Measurements from ENCODE around the gene PSMD11. TPM values are rescaled to one million over a fixed set of nuclear protein-coding genes. Genes with fewer than 3 reads are reported as not detected.
A peak's percentile ranks its signal among the peaks of the same experiment; 100 is the strongest.

PSMD11 gene
- polyA plus RNA-seq, 1 of the 3 experiments (the other 2 are of a cell fraction) = 63.1 TPM

DNA sequence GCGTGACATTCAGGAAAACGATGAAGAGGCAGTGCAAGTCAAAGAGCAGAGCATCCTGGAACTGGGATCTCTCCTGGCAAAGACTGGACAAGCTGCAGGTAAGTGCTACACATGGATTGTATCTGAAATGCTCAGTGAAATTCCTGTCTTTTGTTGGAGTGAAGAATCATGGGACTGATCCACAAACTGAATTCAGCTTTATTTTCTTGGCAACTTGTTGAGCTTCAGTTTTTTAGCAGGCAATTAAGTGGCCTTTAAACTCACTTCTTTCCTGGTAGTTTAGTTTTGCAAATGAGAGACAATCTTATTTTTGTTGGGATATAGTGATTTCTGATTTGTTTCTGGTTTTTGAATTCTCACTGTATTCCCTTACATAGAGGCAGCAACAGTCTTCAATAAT, 2.6 kb downstream of the PSMD11 start:
- H3K9me3 ChIP-seq = no peaks in the 10 kb centered on the region
- peak overlapping the region; percentile 95; the same call in 1 of the 2 replicates for H3K4me2 ChIP-seq
- TF ChIP-seq GATA2 (CRISPR knock-in tag; IDR thresholded peaks at IDR 0.05) (no peak), PBX3 (IDR thresholded peaks at IDR 0.05) (no peak), NFIC (IDR thresholded peaks at IDR 0.05; ENCODE audit: borderline replicate concordance) (no peak)
- peaks cover 14% of the 10 kb centered on the region in 2 experiments; a peak in 3 of 4 replicates for H3K4me1 ChIP-seq (ENCODE audit: control insufficient read depth in 1 of 2, insufficient read depth in 2 of 2, low read depth in 1 of 2, low read length in 1 of 2)
- H3K9ac ChIP-seq = no peak overlapping the region; the same call in 1 of the 2 replicates
- H4K20me1 ChIP-seq (ENCODE audit: insufficient read depth) = peaks cover 47% of the 10 kb centered on the region
- H3K27ac ChIP-seq (ENCODE audit: low read depth in 2 of 2, low read length in 1 of 2) = no peak overlapping the region
- H3K27me3 ChIP-seq (ENCODE audit: insufficient read depth) = no peaks in the 10 kb centered on the region
- no peak overlapping the region for H2AFZ ChIP-seq (ENCODE audit: low read depth)
- H3K79me2 ChIP-seq (ENCODE audit: insufficient read depth) = peaks cover 76% of the 10 kb centered on the region
- 98% methylated on average over 2 of the region's 2 CpGs for WGBS (ENCODE audit: low lambda C conversion rate)
- ChIA-PET POLR2A (no interaction called here), CTCF (interaction anchor here (0.9 to 4.8 kb wide), 2 partner anchors 17 to 430 kb away, joined by 3 to 56 read pairs; partner anchors contain the start of gene MYO1D)
- DNase-seq = no peak
- peaks cover 36 to 49% of the 10 kb centered on the region in 2 experiments for H3K36me3 ChIP-seq (replicated peaks in 1 of 2; ENCODE audit: control insufficient read depth in 1 of 2, insufficient read depth in 2 of 2, low read length in 1 of 2)
- H3K9me2 ChIP-seq = no peaks in the 10 kb centered on the region
- H3K4me3 ChIP-seq (ENCODE audit: low read depth in 2 of 2, low read length in 1 of 2) = 0 out of 4 replicates have a peak overlapping the region, but pooled peaks of 1 of the 2 experiments have one; percentile 82
- peaks cover 7% of the 10 kb centered on the region for H3F3A ChIP-seq (replicated peaks; ENCODE audit: insufficient read depth)

DNA sequence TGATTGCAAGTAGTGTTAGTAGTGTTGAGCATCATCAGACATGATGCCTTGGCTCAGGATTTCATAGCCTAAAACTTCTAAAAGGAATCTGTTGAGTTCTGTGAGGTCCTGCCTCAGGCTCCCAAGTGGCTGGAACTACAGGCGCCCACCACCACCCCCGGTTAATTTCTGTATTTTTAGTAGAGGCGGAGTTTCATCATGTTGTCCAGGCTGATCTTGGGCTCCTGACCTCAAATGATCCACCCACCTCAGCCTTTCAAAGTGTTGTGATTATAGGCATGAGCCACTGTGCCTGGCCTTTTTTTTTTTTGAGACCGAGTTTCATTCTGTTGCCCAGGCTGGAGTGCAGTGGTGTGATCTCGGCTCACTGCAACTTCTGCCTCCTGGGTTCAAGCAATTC, 5.7 kb downstream of the PSMD11 start:
- no peaks in the 10 kb centered on the region for H3K9me3 ChIP-seq
- peaks cover 7% of the 10 kb centered on the region for H3F3A ChIP-seq (replicated peaks; ENCODE audit: insufficient read depth)
- H2AFZ ChIP-seq (ENCODE audit: low read depth) = no peak overlapping the region
- H3K79me2 ChIP-seq (ENCODE audit: insufficient read depth) = peaks cover 100% of the 10 kb centered on the region
- DNase-seq = no peak
- no peak overlapping the region for H3K27ac ChIP-seq (ENCODE audit: low read depth in 2 of 2, low read length in 1 of 2)
- H3K4me3 ChIP-seq (ENCODE audit: low read depth in 2 of 2, low read length in 1 of 2) = no peak overlapping the region
- peaks cover 66 to 78% of the 10 kb centered on the region in 2 experiments for H3K36me3 ChIP-seq (replicated peaks in 1 of 2; ENCODE audit: control insufficient read depth in 1 of 2, insufficient read depth in 2 of 2, low read length in 1 of 2)
- no peak overlapping the region for H3K9ac ChIP-seq
- H4K20me1 ChIP-seq (ENCODE audit: insufficient read depth) = peaks cover 61% of the 10 kb centered on the region
- WGBS (ENCODE audit: low lambda C conversion rate) = 94% methylated on average over 5 of the region's 5 CpGs
- H3K27me3 ChIP-seq (ENCODE audit: insufficient read depth) = no peaks in the 10 kb centered on the region
- H3K4me1 ChIP-seq (ENCODE audit: control insufficient read depth in 1 of 2, insufficient read depth in 2 of 2, low read depth in 1 of 2, low read length in 1 of 2) = peaks cover 14% of the 10 kb centered on the region in 2 experiments; a peak in 3 of 4 replicates
- ChIA-PET POLR2A (no interaction called here), CTCF (interaction anchor here (2.3 to 4.4 kb wide), 2 partner anchors 12 to 13 kb away, joined by 21 to 30 read pairs; no protein-coding TSS in a partner anchor)
- H3K4me2 ChIP-seq = no peak overlapping the region
- TF ChIP-seq, protein P1, sequence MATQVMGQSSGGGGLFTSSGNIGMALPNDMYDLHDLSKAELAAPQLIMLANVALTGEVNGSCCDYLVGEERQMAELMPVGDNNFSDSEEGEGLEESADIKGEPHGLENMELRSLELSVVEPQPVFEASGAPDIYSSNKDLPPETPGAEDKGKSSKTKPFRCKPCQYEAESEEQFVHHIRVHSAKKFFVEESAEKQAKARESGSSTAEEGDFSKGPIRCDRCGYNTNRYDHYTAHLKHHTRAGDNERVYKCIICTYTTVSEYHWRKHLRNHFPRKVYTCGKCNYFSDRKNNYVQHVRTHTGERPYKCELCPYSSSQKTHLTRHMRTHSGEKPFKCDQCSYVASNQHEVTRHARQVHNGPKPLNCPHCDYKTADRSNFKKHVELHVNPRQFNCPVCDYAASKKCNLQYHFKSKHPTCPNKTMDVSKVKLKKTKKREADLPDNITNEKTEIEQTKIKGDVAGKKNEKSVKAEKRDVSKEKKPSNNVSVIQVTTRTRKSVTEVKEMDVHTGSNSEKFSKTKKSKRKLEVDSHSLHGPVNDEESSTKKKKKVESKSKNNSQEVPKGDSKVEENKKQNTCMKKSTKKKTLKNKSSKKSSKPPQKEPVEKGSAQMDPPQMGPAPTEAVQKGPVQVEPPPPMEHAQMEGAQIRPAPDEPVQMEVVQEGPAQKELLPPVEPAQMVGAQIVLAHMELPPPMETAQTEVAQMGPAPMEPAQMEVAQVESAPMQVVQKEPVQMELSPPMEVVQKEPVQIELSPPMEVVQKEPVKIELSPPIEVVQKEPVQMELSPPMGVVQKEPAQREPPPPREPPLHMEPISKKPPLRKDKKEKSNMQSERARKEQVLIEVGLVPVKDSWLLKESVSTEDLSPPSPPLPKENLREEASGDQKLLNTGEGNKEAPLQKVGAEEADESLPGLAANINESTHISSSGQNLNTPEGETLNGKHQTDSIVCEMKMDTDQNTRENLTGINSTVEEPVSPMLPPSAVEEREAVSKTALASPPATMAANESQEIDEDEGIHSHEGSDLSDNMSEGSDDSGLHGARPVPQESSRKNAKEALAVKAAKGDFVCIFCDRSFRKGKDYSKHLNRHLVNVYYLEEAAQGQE (IDR thresholded peaks at IDR 0.05; ENCODE audit: low read depth, low read length) = no peak
- TF ChIP-seq GABPA (IDR thresholded peaks at IDR 0.05; ENCODE audit: low read depth) = no peak
- no peak for TF ChIP-seq TCF12 (IDR thresholded peaks at IDR 0.05)
- TF ChIP-seq FOSL2 (IDR thresholded peaks at IDR 0.05; ENCODE audit: borderline replicate concordance, low read depth) = no peak
- no peak for TF ChIP-seq RCOR1 (IDR thresholded peaks at IDR 0.05; ENCODE audit: low read length)
- TF ChIP-seq IRF3 (IDR thresholded peaks at IDR 0.05; ENCODE audit: low read depth, low read length) = no peak
- TF ChIP-seq FOXM1 (IDR thresholded peaks at IDR 0.05; ENCODE audit: low read depth) = no peak
- TF ChIP-seq, protein P2, sequence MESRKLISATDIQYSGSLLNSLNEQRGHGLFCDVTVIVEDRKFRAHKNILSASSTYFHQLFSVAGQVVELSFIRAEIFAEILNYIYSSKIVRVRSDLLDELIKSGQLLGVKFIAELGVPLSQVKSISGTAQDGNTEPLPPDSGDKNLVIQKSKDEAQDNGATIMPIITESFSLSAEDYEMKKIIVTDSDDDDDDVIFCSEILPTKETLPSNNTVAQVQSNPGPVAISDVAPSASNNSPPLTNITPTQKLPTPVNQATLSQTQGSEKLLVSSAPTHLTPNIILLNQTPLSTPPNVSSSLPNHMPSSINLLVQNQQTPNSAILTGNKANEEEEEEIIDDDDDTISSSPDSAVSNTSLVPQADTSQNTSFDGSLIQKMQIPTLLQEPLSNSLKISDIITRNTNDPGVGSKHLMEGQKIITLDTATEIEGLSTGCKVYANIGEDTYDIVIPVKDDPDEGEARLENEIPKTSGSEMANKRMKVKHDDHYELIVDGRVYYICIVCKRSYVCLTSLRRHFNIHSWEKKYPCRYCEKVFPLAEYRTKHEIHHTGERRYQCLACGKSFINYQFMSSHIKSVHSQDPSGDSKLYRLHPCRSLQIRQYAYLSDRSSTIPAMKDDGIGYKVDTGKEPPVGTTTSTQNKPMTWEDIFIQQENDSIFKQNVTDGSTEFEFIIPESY (IDR thresholded peaks at IDR 0.05; ENCODE audit: borderline replicate concordance, low read depth) = no peak
- no peak for TF ChIP-seq RAD21 (IDR thresholded peaks at IDR 0.05; ENCODE audit: low read length)
- TF ChIP-seq MXI1 (IDR thresholded peaks at IDR 0.05; ENCODE audit: low read depth, low read length) = no peak
- TF ChIP-seq NFIC (IDR thresholded peaks at IDR 0.05; ENCODE audit: borderline replicate concordance) = no peak
- TF ChIP-seq PBX3 (IDR thresholded peaks at IDR 0.05) = no peak
- no peak for TF ChIP-seq MAX (IDR thresholded peaks at IDR 0.05; ENCODE audit: low read depth)
- no peak for TF ChIP-seq FOXJ3 (CRISPR knock-in tag; IDR thresholded peaks at IDR 0.05)
- TF ChIP-seq GATA2 (CRISPR knock-in tag; IDR thresholded peaks at IDR 0.05) = no peak
- H3K9me2 ChIP-seq = no peaks in the 10 kb centered on the region

All from SK-N-SH (cell line).